HG03442 (cell line): ENCODE measurements around the gene PRRT1B.

Experiments used
- ATAC-seq: cut with Tn5 transposase; IDR thresholded peaks from one replicate; pipeline ENCODE4 v1.9.1; 2021; ENCODE audit warnings: mild to moderate bottlenecking, moderate library complexity; ENCODE audit not compliant: unreplicated experiment

PRRT1B gene

DNA sequence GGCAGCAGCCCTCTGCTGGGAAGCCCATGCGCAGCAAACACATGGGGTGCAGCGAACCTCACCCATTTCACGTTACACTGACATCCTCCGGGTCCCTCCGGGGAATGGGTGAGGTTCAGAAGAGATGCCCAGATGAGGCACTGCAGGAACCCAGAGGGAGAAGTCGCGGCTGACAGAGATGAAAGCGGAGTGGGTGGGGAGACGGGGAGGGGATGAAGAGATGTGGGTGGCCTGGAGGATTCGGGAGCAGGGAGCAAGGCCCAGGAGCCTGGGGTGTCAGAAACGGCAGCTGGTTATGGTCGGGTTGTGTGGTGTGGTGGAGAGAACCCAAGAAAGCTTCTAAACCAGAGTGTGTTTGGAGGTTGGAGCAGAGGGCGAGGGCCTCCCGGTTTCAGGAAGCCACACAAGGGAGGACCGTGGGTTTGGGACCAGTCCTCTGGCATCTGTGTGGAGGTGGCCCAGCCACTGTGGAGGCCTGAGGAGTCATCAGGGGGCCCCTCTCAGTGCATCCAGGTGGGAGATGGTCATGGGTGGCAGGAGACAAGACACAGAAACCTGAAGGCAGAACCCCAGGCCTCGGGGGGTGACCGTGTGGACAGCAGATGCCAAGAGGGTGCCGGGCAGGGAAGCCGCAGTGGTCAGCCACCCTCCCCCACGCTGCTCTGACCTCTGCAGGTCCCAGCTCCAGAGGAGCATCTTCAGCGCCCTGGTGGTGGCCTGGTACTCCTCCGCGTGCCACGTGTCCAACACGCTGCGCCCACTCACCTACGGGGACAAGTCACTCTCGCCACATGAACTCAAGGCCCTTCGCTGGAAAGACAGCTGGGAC, 22.9 kb upstream of the PRRT1B start:
- ATAC-seq = no peak

DNA sequence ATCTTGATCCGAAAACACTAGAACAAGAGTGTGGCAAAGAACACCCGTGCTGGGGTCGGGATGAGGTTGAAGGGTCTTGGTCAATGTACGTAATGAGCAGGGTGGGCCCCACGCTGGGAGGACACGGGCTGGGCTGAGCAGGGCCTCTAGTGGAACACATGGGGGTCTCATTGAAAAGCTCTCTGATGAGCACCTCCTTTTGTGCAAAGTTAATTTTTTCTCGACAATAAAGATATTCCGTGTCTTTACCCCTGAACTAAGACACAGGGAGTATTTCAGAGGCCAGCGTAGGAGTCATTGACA, 22.3 kb upstream of the PRRT1B start:
- ATAC-seq = no peak

DNA sequence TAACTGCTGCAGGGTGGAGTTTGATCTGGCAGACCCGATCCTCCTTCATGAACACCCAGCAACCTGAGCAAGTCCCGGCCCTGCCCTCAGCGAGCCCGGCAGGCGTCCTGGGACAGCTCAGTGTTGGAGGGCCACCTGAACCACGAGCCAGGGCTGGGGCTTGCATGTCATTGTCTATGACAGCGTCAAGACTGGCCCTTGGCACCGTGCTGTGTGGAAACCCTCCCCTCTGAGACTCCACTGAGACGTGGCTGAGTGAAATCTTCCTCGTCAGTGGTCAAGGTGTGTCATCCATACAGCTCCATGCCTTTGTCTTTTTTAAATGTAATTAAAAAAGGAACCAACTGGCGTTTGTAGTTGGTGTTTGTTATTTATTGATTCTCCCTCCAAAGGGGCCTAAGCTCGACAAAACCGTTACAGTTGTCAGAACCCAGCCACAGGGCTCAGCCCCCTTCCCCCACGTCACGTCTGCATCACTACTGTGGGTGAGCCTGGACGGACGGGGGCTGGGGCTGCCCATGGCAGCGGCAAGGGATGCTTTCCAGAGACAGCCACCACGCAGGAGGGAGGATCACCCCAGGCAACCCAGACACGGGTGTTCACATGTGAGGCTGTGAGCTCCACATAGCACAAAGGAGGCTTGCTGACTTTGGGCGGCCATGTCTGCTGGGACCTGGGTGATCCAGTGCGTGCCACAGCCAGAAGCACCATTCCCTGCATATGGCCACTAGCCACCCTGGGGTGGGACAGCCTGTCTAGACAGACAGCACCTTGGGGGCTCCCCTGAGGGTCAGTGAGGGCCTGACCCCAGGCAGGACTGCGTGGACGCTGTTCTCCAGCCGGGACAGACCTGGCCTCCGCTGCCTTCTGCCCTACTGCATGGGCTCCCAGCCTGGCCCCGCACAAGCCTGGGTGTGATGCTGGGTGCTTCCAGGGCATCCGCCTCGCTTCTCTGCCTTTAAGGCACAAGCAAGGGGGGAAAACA, 21.6 kb upstream of the PRRT1B start:
- ATAC-seq = no peak

GRCh38 chr9:131524665-131525315, 20.5 kb upstream of the PRRT1B start:
- no peak for ATAC-seq

DNA sequence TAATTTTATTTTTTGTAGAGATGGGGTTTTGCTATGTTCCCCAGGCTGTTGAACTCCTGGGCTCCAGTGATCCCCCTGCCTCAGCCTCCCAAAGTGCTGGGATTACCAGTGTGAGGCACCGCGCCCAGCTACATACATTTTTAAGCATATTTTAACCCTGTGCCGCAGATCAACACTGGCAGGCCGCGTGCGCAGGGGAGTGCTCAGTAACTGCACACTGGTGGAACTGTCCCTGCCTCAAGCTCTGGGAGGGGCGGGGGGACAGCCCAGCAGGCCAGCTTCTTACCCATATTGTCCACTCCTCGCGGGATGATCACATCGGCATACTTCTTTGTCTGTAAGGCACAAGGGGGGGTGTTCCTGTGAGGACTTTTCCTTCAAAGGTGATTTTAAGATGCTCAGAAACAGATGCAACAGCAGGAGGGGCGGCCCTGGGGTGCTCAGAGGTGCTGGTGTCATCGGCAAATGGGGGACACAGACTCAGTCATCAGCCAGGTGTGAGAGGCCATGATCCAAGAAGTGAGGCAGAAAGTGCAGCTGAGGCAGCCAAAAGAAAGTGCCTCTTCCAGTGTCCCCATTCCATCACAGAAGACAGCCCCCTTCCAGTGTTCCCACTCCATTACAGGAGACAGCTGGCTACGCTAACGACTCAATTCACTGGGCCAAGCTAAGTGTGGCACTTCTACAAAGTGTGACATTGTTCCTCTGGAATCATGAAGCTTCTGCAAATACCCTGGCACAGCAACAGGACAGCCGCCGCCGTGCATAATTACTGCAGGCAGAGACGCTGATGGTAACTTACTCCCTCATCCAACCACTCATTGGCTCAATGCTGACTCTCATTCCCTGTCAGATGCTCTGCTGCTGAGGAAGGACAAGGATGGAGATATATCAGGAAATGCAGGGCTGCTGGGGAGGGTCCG, 19.4 kb upstream of the PRRT1B start:
- ATAC-seq = no peak

GRCh38 chr9:131528186-131528585, 17.1 kb upstream of the PRRT1B start:
- no peak for ATAC-seq

DNA sequence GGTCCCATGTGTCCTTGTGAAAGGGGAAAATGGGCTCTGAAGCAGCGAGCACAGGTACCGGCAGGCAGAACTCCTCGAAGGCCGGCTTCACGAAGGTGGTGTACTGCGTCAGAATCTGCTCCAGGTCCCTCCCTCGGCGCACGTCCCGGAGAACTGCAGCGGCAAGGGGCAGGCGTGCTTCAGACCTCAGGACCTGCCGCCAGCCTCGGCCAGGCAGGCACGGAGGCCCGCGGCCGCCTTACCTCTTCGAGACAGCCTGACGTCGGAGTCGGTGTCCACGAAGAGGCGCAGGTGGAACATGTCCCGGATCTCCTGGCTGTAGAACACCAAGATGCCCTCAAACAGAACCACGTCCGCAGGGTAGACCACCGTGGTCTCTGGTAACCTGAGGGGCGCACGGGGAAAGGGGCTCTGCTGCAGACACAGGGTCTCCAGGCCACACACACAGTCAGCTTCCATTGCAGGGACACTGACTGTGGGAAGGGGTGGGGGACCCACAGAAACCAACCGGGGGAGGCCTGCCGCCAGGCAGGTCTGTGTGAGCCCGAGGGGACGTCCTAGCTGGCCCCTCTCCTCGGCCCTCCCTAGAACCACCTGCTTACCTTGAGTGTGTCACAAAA, 16.3 kb upstream of the PRRT1B start:
- no peak for ATAC-seq

GRCh38 chr9:131529597-131530545, 15.5 kb upstream of the PRRT1B start:
- no peak for ATAC-seq

- peak; percentile 23 for ATAC-seq
These were observed 14.8 kb upstream of the PRRT1B start for GRCh38 chr9:131530546-131530919.

DNA sequence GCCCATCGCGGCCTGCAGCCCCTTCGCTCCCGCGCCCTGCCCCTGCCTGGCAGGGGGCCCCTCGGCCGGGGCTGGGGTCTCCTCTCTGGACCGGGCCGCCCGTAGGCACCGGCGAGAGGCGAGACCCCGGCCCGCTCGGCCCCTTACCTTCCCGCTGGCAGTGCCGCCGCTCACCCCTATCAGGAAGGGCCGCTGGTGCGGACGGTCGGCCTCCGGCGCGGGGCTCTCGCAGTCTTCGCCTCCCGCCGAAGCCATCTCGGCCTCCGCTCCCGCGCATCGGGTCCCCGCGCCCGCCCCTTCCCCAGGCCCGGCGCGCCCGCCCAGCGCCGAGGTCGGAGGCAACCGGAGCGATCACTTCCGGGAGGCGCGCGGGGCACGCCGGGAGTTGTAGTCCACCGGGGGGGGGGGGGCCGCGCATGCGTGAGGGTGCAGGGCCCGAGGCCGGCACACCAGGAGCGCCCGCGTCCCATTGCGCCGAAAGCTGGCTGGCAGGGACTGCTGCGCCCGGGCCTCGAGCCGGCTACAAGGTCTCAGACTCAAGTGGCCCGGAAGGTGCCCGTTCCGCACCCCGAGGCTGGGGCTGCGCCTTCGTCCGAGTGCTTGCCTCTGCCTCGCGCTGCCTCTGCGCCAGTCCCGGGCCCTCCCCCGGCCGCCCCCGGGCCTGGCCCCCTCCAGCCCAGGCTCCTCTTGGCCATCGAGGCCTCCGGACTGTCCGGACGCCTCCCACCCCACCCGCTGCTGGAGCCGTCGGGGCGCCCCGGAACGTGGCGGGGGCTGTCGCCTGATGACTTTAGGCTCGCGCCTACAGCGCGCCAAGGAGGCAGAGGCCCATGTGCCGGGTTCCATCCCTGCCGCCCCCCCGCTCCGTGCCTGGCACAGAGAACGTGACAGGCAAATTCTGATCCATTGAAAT, 14.1 kb upstream of the PRRT1B start, which contains the start of gene UCK1:
UCK1 (minus strand) TSS at position 344 of the 913 bp plus-strand sequence; CDS start at position 255, 89 bp downstream.
- ATAC-seq = peak; percentile 88

- no peak for ATAC-seq
These were observed 10.5 kb upstream of the PRRT1B start for GRCh38 chr9:131534721-131535237.

DNA sequence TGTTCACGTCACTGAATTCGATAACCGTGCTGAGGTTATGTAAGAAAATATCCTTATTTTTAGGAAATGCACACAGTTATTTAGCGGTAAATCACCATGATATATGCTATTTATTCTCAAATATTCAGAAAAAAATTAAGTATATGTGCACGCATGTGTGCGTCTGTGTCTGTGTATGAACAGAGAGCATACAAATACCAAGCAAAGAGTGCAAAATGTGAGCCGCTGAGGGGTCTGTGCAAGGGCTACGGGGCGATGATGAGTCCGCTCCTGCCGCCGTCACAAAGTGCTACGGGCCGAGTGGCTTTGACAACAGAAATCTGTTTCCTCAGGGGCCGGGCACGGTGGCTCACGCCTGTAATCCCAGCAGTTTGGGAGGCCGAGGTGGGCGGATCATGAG, 7.4 kb upstream of the PRRT1B start:
- ATAC-seq = no peak

DNA sequence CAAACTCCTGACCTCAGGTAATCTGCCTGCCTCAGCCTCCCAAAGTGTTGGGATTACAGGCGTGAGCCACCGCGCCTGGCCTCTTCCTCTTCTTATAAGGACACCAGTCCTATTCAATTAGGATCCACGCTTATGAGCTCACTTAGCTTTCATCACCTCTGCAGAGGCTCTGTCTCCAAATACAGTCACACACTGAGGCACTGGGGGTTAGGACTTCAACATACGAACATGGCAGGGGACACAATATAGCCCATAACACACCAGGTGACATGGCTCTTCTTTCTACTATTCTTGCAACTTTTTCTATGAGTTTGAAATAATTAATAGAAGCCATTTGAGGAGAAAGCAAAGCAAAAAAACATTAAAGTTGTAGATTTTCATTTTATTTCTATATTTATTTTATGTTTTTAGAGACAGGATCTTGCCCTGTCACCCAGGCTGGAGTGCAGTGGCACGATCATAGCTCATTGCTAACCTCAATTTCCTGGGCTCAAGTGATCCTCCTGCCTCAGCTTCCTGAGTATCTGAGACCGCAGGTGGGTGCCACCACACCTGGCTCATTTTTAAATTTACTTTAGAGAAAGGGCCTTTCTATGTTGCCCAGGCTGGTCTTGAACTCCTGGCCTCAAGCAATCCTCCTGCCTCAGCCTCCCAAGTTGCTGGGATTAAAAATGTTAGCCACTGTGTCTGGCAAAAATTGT, 6.0 kb upstream of the PRRT1B start:
- no peak for ATAC-seq

- ATAC-seq = no peak
These were observed 2.2 kb upstream of the PRRT1B start for GRCh38 chr9:131543141-131543540.

DNA sequence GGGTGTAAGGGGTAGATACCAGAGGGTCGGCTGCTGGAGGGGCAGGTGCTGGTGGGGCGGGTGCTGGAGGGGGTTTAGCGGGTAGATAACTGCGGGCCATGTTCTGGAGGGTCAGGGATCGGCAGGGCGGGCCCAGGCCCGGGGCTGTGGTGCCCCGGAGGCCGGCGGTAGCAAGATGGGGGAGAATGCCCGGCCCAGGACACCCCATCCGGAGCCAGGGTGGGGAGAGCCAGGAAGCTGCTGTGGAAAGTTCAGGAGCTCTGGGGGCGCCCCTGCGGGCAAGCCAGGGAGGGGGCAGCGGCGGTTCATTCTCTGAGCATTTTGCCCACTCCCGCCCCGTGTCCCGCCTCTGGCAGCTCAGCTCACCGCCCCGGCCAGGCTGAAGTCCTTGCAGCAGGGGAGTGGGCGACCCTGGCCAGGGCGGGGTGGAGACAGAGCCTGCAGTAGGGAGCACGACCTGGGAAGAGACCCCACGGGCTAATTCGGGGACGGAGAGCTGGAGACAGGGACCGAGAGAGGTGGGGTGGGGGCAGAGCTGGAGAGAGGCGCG, 538 bp downstream of the PRRT1B start:
- no peak for ATAC-seq

DNA sequence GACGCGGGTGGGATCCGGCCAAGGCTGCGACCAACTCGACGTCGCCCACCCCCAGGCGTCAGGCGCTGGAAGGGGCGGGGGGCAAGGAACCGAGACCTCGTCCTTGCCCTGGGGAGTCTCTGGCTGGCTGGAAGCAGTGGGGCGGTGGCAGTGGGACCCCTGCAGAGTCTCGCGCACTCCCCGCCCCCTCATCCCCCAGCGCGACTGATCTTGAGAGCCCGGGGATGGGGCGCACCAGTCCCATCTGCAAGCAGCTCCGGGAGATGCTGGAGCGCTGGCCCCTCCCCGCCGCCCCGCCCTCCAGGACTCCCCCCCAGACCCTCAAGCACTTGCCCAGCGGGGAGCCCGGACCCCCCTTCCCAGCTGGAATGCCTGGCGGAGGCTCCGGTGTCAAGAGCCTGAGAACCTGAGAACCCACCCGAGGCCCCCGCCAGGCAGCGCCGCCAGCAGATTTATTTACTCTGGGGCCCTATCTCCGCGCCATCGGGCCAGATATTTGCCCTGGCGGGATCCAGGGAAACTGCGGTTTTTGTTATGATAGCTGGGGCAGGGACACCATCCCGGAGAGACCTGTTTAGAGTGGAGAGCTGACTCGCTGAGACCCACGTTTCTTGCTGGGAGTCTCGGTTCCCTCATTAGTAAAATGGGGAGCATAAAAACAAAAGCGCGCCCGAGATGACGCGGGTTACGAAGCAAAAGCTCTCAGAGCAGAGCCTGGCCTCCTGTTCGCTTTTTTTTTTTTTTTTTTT, 1.2 kb downstream of the PRRT1B start:
- ATAC-seq = no peak
